A204.1 (cell line): ENCODE data around the gene OSBPL5.

Source experiments
- FAIRE-seq: peaks from 2 replicates; lab custom pipeline; 2012; peaks lifted over from hg19 to GRCh38; lab: Jason Lieb, UNC

The OSBPL5 gene

GRCh38 chr11:3163241-3163981 is 1.7 kb downstream of the OSBPL5 start:
- no peak for FAIRE-seq

GRCh38 chr11:3162410-3163240 is 2.5 kb downstream of the OSBPL5 start:
- no peak for FAIRE-seq

- FAIRE-seq: no peak
Observed at GRCh38 chr11:3161720-3162409, 3.2 kb downstream of the OSBPL5 start.

GRCh38 chr11:3161309-3161708 is 3.8 kb downstream of the OSBPL5 start:
- no peak for FAIRE-seq

DNA sequence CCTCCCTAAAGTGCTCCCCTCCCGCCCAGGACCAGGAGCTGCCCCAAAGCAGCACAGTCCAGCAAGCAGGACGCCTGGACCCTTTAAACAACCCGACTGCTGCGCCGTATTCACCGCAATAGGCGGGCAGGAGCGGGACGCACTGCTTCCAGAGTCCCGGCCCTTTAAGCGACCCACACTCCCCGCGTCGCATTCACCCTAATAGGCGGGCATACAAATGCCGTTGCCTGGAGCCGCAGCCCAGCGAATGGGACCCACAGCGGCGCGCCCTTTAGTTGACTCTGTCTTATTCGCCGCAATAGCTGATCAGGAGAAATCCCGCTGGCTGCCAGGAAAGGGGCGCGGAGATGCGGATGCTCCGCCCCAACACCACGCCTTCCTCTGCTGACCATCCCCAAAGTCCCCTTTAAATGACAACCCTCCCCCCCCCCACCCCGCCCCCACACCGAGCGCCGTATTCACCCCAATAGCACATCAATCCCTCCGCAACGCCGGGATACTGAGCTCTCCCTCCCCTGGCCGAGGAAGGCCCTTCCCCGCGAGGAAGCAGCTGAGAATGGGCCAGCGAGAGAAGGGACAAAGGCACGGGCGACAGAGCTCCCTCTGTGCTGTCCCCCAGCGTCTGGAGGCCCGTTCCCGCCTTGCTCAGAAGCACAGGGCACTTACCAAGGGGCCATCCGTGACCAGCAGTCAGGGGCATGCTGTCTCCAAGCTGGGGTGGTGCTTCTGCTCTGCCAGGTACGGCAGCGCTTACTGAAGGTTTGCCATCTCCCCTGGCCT is 4.7 kb downstream of the OSBPL5 start:
- no peak for FAIRE-seq

- no peak for FAIRE-seq
Observed at GRCh38 chr11:3159296-3160190, 5.6 kb downstream of the OSBPL5 start.

DNA sequence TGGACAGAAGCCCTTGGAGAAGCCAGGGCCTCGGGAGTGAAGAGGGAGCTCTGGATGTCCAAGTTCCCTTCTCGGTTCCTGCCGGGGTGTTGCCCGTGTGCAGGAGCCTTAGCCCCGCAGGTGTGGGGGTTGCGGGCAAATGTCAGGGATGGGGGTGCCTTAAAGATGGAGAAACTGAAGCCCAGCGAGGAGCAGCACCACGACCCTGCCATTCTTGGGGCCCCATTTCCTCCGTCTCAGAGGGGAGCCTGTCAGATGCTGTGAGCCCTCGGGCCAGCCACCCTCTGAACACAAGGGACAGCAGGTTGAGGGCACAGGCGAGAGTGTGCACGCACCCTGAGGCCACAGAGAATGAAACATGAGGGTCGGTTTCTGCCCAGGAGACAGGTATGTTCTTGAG is 6.3 kb downstream of the OSBPL5 start:
- FAIRE-seq: no peak

DNA sequence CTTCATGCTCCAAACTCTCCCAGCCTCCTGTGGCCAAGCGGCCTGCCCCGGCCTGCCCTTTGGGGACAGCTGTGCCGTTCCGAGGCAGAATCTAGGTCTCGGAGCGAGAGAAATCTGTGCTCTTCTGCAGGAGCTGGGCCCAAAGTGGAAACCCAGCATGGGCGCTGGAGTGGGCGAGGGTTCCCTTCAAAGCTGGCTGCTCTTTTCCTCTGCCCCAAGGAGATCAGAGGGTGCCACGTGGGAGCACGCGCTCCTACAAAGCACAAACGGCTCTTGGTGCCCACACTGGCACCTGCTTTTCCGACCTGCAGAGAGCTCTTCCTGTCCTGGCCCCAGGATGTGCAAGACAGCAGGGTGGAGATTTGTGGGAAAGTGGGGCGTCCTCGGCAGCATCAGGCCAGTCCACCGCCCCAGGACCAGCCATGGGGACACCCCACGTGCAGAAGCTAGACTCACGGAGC is 6.9 kb downstream of the OSBPL5 start:
- FAIRE-seq: no peak

- no peak for FAIRE-seq
Observed at GRCh38 chr11:3157381-3158130, 7.6 kb downstream of the OSBPL5 start.

DNA sequence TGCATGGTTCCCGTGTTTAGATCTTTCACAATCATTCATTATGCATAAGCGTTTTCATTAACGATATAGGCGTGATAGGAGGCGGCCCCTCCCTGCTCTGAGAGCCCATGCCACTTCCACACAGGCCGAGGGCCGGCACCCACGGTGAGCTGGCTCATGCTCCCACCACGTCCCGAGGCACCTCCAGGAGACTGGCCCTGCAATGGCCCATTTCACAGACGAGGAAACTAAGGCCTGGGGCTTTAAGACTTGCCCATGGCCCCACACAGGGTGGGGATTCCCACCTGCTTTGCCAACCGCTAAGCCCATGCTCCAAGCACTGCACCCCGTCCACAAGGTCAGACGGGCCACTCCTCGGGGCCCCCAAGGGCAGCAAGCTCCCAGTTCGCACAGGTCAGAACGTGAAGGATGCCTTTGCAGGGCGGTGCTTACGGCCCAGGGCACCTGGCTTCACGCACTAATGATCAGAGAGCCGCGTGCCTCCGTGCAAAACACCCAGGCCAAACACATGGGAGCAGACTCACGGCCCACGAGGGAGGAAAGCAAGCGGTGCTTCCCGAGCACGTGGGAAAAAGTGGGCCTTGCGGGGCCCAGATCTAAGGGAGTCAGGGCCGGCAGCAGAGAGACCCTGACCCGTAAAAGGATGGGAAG is 8.3 kb downstream of the OSBPL5 start:
- no peak for FAIRE-seq

- FAIRE-seq: no peak
Observed at GRCh38 chr11:3156282-3156660, 8.8 kb downstream of the OSBPL5 start.

GRCh38 chr11:3155691-3156258 is 9.3 kb downstream of the OSBPL5 start:
- no peak for FAIRE-seq

DNA sequence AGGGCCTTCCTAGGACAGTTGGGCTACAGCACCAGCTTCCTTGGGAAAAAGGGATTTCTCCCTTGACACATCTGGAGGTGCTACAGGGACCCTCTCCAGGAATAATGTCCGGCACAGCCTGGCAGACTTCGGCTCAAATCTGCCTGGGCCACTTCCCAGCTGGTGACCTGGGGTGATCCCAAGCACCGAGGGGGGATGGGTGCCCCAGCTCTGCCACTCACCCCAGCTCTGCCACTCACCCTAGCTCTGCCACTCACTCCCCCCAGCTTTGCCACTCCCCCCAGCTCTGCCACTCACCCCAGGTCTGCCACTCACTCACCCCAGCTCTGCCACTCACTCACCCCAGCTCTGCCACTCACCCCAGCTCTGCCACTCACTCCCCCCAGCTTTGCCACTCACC is 9.9 kb downstream of the OSBPL5 start:
- FAIRE-seq: no peak

- FAIRE-seq: no peak
Observed at GRCh38 chr11:3154001-3154599, 11.0 kb downstream of the OSBPL5 start.

GRCh38 chr11:3153291-3153861 is 11.7 kb downstream of the OSBPL5 start:
- no peak for FAIRE-seq

GRCh38 chr11:3152471-3153110 is 12.5 kb downstream of the OSBPL5 start:
- no peak for FAIRE-seq

GRCh38 chr11:3150726-3151125 is 14.4 kb downstream of the OSBPL5 start:
- no peak for FAIRE-seq

GRCh38 chr11:3149852-3150188 is 15.3 kb downstream of the OSBPL5 start:
- FAIRE-seq: no peak
